DMS79 (cell line): ENCODE data around the gene CASKIN1.
A peak's percentile ranks its signal among the peaks of the same experiment; 100 is the strongest.
"Not testable (repeated sequence)": the region's sequence is repeated elsewhere in the genome, so short reads cannot be mapped to it uniquely, and the experiment has no call there.

Experiments
- DNase-seq: peaks from one replicate; lab custom pipeline; 2025; lab: John Stamatoyannopoulos, UW

The CASKIN1 gene

DNA sequence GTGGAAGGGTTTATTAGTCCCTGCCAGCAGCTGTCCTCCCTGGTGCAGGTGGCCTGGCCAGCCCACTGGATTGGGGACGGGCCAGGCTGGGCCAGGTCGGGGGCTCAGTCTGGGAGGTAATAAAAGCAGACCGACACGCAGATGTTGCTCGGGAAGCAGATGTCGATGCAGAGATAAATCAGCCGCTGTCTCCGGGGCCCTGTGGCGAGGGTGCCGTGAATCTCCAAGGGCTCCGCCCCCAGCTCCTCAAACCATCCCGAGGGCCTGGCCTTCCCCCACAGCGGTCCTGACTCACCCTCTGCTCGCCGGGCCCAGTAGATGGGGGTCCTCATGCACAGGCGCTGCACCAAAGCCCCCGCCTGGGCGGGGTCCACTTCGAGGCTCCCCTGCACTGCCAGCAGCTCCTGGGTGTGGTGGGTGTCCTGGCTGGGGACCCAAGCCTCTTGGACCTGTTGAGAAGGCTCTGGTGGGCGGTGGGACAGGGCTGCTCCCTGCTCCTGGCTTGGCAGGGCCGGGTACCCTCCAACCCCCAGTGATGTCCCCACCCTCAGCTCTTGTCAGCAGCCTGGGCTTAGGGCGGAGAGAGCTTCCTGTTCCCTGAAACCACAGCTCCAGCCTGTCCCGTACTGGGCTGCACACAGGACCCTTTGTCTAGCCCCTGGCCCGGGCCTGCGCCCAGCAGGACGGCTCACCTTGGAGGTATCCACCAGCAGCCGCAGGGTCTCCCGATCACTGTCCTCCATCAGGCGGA lies 13.0 kb upstream of the CASKIN1 start:
- no peak for DNase-seq

DNA sequence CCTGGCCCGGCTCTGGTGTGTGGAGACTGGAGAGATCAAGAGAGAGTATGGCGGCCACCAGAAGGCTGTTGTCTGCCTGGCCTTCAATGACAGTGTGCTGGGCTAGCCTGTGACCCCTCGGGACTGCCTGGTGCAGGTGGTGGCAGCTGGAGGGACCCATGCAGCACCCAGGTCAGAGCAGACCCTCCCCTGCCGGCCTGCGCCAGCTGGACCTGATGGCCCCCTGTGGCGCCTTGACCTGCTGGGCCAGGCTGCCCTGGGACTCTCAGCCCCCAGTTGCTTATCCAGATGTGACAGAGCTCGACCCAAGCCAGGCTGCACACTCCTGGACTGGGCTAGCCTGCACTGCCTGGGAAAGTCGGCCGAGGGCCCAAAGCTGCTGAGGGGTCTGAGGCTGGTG lies 12.4 kb upstream of the CASKIN1 start:
- no peak for DNase-seq

DNA sequence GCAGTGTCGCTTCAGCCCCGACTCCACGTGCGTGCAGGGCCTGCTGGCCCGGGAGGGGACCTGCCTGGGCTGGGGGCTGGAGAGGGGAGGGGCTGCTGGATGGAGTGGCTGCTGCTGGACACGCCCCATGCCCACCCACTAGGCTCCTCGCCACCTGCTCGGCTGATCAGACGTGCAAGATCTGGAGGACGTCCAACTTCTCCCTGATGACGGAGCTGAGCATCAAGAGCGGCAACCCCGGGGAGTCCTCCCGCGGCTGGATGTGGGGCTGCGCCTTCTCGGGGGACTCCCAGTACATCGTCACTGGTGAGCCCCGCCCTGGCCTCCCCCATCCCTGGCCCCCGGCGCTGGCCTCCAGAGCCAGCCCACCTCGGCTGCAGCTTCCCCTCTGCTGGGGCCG lies 11.9 kb upstream of the CASKIN1 start:
- no peak for DNase-seq

DNA sequence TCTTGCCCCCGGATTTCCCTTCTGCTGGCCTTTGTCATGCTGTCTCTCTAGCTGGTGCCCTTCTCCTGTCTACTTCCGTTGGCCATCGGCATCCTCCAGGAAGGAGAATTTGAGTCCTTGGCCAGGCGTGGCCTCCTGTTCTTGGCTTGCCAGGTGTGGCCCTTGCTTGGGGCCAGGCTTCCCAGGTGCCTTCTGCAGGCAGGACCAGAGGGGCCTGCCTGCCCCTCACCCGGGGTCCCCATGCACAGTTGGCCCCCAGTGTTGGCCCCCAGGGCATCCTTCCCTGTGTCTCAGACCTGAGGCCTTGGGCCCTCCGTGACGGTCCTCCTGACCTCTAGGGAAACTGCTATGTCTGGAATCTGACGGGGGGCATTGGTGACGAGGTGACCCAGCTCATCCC lies 11.5 kb upstream of the CASKIN1 start:
- DNase-seq = no peak

DNA sequence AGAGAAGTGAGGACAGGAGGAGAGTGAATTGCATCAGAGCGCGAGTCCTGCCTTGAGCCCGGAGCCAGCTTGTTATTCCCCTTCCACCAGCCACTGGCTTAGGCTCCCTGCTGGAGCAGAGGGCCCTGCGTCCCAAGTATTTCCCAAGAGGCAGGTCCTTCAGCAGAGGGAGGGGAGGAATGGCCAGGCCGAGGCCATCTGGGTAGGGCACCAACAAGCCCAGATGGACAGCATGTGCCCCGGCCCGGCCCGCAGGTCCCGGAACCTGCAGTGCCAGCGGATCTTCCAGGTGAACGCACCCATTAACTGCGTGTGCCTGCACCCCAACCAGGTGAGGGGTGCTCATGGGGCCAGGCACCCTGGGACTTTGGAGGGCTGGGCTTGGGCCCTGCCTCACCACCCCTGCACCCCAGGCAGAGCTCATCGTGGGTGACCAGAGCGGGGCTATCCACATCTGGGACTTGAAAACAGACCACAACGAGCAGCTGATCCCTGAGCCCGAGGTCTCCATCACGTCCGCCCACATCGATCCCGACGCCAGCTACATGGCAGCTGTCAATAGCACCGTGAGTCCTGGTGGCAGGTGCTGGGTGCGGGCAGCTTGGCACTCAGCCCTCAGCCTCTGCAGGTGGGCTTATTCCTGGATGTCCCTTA lies 10.5 kb upstream of the CASKIN1 start:
- DNase-seq = no peak

DNA sequence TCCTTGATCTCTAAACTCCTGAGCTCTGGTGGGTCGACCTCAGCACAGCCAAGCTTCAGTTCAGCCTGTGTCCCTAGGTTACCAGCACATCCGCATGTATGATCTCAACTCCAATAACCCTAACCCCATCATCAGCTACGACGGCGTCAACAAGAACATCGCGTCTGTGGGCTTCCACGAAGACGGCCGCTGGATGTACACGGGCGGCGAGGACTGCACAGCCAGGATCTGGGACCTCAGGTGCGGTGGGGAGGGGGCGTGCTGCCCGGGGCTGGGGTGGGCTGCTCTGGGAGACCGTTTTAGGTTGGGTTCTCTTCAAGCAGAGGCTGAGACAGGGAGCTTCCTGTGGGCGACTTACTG lies 10.0 kb upstream of the CASKIN1 start:
- no peak for DNase-seq

DNA sequence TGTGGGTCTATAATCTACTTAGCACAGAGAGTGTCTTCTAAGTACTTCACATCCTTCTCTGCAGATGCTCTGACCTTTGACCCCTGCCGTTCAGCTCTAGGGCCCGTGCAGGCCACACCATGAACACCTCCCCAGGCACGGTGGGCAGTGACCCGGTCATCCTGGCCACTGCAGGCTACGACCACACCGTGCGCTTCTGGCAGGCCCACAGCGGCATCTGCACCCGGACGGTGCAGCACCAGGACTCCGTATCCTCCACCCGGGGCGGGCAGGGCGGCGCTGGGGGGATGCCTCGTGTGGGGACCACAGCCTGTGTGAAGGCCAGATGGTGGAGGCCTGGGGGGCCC lies 9.5 kb upstream of the CASKIN1 start:
- DNase-seq = no peak

DNA sequence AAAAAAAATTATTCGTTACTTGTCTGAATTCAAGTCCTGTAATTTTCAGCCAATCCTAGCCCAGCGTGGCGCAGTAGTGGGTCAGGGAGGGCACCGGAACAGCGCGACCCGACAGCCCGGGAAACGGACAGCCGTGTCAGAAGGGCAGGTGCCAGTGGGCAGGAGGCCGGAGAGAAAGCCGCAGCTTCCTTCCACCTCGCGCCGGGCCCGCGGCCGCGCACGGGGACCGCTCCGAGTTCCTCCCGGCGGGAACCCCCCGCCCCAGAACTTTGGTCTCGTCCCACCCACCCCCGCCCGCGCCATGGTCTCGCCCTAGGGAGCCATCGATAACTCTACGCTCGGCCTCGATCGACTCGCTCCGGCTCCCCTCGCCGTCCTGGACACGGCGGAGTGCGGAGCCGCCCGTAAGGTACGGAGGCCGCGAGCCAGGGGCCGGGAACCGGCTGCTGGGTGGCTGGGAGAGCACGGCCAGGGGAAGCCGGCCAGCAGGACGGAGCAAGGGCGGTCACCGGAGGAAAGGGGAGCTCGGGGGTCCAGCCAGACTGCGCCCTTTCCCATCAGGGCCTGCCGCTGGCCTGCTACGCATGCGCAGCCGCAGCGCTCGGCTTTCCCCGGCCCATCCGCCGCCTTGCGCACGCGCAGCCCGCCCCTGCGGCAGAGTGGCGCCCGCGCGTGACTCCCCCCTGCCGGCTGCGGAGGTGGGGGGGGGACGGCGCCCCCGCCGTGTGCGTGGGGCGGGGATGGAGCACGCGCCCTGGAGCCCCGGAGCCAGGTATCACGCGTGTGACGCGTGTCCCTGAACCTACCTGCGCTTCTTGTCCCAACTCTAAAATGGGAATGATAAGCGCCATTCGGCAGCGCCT lies 8.9 kb upstream of the CASKIN1 start, which contains the start of gene MLST8:
MLST8 (plus strand) TSS at position 351 of the 863 bp plus-strand sequence. CDS start 632 bp downstream, outside the sequence.
- peak; percentile 53 for DNase-seq

DNA sequence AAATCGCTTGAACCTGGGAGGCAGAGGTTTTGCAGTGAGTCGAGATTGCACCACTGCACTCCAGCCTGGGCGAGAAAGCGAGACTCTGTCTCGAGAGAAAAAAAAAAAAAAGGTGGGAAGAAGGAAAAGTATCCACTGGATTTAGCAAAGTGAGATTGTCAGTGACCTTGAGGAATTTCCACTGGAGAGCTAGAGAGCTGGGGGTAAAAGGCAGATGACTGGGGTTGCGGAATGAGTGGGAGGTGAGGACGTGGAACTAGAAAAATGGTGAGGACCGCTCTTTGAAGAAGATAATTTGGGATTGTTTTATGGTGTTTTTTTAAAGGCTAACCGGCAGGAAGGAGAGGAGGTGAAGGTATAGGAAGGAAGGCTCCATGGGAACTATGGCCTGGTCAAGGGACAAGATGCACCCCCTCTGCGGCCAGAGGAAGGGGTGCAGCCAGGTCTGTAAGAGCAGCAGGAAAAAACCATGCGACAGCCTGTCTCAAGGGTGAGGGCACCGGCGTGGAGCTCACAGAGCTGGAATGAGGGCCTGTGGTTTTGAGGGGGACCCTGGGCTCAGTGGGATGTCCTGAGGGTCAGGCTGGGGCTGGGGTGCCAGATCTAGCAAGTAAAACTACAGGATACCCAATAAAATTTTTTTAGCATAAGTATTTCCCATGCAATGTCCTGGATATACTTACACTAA lies 8.2 kb upstream of the CASKIN1 start:
- no peak for DNase-seq

DNA sequence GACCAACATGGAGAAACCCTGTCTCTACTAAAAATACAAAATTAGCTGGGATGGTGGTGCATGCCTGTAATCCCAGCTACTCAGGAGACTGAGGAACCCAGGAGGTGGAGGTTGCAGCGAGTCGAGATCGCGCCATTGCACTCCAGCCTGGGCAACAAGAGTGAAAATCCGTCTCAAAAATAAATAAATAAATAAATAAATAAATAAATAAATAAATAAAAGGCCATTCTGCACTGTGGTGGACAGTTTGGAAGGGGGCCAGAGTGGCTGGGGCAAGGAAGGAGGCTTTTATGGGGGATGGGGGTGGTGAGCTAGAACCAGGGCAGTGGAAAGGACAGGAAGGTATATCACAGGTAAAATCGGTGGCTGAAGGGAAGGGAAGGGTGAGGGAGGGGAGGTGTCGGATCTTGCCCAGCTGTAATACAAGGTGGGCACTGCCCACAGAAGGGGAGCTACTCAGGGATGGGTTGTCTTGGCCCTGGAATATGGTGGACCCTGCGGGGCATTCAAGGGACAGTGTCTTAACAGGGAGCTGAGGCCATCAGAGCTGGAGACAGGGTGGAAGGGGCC lies 6.8 kb upstream of the CASKIN1 start:
- not testable (repeated sequence) for DNase-seq

DNA sequence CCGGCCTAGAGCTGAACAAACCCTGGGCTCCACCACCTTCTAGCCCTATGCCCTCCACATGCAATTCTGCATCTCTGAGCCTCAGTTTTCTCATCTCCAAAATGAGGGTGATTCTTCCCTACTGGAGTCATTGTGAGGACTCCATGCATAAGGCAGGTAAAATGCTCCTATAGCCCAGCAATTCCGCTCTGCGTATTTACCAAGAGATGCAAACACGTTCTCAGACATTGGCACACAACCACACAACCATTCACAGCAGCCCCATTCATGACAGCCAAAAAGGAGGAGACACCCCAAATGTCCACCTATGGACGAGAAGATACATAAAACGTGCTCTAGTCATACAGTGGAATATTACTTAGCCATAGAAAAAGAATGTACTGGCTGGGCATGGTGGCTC lies 3.9 kb upstream of the CASKIN1 start:
- DNase-seq = no peak

DNA sequence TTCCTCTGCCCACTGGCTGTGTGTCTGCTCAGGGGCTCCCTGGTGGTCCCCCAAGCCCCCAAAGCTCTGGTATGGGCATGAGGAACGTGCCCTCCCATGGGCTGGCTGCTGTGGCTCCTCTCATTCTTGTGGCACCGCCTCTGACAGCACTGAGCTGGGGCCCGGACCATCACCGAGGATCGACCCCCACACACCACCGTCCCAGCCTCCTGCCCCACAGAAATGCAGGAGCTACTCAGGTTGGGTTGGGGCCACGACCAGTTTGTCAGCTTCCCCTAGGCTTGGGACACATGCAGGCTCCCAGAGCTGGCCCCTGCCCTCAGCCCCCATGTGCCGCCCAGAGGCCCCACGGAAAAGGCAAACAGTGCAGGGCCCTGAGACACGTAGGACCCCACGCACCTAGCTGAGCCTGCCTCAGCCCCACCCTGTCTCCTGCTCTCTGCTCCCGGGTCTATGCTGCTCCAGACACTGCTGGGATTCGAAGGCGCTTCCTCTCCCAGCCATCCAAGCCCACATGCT lies 3.3 kb upstream of the CASKIN1 start:
- no peak for DNase-seq

DNA sequence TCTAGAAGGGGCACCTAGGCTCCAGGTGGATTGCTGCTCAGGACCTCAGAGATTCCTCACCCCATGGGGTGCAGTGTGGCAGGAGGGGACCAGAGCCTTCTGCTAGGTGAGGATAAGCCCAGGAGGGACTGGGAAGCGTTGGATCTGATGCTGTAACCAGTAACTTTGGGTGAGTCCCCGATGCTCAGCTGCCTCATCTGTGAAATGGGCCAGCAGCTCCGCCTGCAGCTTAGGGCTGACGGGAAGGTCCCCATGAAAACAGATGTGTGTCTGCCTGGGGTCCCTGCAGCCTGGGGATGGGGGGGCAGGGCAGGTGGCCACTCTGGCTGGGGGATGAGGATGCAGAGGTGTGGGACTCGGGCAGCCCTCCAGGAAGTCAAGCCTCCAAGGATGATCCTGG lies 2.7 kb upstream of the CASKIN1 start:
- no peak for DNase-seq

DNA sequence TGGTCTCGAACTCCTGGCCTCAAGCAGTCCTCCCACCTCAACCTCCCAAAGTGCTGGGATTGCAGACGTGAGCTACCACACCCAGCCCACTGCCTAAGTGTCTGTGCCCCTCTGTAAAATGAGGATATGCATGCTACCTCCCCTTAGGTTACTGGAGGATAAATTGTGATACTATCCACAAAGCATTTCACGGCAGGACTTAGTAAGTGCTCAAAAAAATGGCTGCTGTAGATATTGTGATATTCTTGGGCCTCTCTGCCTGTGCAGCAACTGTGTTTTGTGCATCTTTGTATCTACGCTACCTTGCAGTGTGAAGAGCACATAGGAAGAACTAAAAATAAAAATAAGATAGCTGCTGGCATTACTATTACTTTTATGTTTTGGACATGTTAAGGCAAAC lies 1.9 kb upstream of the CASKIN1 start:
- no peak for DNase-seq

DNA sequence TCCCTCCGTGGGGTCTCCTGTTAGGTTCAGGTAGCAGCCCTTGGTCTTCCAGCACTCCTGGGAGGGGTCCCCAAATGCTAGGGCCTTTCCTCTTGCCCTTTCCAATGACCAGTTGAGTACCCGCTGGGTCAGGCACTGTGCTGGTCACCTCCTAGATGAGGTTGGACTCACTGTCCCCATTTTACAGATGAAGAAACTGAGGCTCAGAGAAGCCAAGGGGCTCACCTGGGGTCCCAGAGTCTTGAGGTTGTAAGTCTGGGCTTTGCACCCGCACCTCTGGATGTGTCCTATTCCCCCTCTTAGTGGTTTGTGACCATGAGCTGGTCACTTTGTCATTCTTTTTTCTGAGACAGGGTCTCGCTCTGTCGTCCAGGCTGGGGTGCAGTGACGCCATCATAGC lies 1.4 kb upstream of the CASKIN1 start:
- DNase-seq = no peak

DNA sequence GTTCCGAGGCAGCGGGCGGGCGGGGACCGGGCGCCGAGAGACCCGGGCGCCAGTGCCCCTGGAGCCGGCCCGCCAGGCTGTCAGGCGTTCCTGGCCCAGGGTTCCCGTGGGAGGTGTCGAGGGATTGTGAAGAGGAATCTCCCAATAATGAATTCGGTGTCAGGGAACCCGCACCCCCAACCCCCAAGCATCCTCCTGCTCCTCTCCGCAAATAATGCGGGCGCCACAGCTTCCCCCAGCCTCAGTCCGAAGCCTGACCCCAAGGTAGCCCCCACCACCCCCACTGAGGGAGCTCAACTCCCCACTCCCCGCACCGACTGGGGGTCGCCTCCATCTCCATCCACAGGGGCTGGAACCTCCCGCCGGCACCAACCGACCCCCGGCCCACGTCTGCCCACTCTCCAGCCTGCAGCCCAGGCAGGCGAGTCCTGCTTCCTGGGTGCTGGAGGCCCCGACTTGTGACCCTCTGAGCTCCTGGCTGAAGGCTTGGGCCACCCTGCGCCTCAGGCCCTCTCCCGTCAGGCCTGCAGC lies 641 bp upstream of the CASKIN1 start:
- DNase-seq = no peak

DNA sequence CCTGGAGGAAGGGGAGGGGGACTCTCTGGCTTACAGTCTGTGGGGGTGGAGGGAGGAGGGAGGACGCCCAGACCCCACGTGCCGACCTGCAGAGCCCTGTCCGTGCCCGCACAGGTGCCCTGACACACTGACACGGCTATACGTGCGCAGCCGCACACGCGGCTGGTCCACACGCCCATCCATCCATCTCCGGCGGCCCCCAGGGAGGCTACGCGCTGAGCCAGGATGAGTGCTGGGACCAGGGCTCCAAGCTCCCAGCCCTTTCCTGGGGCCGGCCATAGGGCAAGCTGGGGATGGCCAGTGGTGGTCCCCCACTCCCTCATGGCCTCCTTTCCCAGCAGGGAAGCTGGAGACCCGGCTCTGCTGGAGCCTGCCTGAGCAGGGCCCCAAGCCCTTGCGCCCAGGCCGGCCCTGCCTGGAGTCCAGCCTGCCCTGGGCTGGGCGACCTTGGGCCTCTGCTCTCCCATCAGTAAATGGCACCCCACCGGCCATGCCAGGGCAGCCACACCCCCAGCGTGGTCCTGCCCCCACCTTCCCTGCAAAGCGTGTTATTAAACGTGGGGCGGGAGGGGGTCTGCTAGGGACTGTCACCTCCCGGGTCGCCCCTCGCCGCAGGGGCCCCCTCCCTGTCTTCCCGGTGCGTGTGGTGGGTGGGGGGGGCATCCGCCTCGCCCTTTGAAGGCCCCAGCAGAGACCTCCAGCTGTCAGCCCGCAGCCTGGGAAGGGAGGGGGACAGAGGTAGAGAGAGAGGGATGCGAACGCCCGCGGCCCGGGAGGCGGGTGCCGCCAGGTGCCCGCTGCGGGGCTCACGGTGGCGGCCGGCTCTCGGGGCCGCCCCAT lies 863 bp downstream of the CASKIN1 start:
- DNase-seq = no peak

DNA sequence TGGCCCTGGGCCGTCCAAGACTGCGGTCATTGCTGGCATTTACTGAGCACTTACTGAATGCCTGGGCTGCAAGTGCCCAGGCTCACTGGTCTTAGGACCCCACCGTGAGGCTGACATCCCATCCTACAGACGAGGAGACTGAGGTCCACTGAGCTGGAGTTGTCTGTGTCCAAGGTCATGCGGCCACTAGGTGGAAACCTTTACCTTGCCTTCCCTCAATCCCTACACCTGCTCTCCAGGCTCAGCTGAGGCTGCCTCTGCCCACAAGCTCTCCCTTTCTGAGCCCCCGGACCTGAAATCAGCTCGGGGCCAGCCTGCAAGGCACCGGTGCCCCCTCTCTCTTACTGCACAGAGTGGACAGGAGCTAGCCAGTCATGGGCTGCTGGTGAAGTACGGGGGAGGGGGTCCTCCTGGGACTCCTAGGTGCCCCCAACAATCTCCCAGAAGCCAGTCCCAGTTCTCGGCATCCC lies 1.5 kb downstream of the CASKIN1 start:
- peak; percentile 68 for DNase-seq

DNA sequence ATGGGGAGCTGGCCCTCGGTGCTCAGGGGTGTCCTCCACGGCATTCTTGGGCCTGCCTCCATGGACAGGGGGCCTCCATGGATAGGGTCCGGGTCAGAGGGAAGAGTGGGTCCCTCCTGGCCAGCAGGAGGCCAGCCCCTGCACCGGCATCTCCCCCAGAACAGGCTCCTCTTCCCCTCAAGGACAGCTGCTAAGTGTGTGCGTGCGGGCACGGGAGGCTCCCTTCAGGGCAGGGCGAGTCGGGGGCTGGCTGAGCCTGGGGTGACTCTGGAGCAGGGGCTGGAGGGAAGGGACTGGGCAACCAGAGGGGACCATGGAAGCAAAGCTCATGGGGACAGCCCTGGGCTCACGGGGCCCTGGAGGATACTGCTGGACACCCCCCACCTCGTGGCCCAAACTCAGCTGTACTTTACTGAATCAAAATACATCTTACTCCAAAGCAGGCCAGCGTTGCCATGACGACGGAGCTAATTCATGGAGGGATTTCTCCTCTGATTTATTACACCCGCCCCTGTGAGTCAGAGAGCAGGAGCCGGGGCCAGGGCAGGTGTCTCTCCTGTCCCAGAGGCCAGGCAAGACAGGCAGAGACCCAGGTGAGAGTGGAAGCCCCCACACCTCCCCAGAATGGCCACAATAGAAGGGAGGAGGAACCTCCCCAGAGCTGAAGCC lies 2.1 kb downstream of the CASKIN1 start:
- no peak for DNase-seq

DNA sequence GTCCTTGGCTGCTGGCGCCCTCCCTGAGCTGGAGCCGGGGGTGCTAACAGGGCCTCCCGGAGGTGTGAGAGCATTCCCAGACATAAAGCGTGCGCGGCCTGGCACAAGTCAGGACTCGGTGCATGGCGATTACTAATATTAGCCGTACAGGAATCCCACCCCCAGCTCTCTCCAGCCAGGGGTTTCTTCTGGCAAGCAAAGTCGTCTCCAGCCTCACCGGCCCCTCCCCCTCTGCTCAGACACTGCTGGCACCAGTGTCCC lies 5.0 kb downstream of the CASKIN1 start:
- DNase-seq = no peak
